Fibroblast of villous mesenchyme (primary cell): ENCODE measurements around the gene SPPL2C. TPM values are rescaled to one million over a fixed set of nuclear protein-coding genes. Genes with fewer than 3 reads are reported as not detected.

ENCODE experiments used
- DNase-seq: peaks from one replicate; pipeline ENCODE4 v3.0.0-alpha.2; 2010; ENCODE audit warnings: low read depth
- H3K4me3 ChIP-seq: 2 replicates; pipeline ENCODE4 v1.5.1; 2011; ENCODE audit warnings: low read depth, mild to moderate bottlenecking, low read length
- total RNA-seq: library from RNA; depleted of rRNA; stranded (reverse); fragments of >200 nt; gene quantifications from 2 replicates; pipeline ENCODE4 v1.2.3, GENCODE V29; 2012
- TF ChIP-seq, protein P1 (sequence below): IDR thresholded peaks from 2 replicates; pipeline ENCODE4 v1.5.1; 2012; ENCODE audit warnings: low read depth, mild to moderate bottlenecking, low read length; ENCODE audit not compliant: insufficient read depth

Gene SPPL2C
- total RNA-seq, 1 donor, result not detected

DNA sequence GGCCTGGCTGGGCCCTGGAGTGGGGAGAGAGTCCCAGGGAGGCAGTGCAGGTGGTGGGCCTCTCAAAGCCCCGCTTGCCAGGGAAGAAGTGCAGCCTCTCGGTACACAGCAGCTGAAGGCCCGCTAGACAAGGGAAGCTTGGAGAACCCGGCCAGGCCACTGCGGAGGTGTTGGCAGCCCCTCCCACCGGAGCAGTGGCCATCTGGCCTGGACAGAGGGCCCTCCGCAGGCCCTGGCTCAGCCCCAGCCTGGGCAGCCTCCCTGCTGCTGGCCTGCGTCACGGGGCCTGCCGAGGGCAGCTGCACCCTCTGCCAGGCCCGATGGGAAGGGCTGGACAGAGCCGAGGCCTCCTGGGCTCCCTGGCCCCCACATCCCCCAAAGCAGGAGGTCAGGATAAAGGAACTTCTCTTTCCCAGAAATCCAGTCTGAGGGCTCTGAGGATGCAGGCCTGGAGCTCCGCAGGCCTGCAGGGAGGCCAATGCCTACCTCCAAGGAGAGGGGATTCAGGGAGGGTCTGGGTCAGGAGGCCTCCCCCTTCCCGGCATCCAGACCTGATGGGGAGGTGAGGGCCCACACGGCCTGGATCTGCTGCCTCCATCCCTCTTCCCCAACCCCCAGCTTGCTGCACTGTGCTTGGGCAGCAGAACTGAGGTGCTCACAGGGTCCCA, 4.3 kb downstream of the SPPL2C start:
- TF ChIP-seq, protein P1, sequence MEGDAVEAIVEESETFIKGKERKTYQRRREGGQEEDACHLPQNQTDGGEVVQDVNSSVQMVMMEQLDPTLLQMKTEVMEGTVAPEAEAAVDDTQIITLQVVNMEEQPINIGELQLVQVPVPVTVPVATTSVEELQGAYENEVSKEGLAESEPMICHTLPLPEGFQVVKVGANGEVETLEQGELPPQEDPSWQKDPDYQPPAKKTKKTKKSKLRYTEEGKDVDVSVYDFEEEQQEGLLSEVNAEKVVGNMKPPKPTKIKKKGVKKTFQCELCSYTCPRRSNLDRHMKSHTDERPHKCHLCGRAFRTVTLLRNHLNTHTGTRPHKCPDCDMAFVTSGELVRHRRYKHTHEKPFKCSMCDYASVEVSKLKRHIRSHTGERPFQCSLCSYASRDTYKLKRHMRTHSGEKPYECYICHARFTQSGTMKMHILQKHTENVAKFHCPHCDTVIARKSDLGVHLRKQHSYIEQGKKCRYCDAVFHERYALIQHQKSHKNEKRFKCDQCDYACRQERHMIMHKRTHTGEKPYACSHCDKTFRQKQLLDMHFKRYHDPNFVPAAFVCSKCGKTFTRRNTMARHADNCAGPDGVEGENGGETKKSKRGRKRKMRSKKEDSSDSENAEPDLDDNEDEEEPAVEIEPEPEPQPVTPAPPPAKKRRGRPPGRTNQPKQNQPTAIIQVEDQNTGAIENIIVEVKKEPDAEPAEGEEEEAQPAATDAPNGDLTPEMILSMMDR, result no peak
- no peak overlapping the region for H3K4me3 ChIP-seq
- no peak for DNase-seq

DNA sequence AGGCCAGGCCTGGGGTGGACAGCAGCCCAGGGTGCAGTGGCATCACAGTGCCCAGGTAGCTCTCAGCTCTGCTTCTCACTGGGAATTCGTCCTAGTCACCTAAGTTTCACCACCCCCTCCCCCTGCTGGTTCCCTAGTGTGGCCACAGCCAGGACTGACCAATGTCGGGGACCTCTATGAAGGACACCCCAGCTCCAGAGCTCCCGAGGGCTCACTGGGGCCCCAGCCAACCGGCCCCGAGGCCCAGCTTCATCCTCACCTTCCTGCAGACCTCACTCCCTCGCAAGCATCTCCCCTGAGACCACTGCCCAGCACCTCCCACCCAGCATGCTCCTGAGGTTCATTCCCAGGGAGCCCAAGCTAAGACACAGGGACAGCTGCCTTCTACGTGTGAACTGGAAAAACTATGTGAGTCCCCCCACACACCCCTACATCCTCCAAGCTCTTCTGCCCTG, 4.9 kb downstream of the SPPL2C start:
- no peak for DNase-seq
- H3K4me3 ChIP-seq, result no peak overlapping the region
- TF ChIP-seq, protein P1, result no peak

DNA sequence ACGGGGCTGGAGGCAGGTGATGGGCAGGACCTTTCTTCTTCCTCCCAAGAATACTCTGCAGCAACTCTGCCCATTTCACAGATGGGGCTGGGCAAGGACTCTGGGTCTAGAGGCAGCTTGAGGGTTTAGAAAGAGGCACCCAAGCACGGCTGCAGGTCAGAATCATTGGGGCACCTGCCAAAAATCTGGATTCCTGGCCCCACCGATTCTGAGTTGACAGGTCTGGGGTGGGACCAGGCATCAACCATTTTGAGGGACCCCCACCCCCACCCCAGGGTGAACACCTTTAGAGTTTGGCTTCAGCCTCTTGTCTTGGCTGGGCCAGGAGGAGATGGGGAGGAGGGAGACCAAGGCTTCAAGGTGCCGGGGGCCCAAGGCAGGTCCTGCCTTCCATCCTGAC, 5.3 kb downstream of the SPPL2C start:
- H3K4me3 ChIP-seq, result no peak overlapping the region
- TF ChIP-seq, protein P1, result no peak
- no peak for DNase-seq

DNA sequence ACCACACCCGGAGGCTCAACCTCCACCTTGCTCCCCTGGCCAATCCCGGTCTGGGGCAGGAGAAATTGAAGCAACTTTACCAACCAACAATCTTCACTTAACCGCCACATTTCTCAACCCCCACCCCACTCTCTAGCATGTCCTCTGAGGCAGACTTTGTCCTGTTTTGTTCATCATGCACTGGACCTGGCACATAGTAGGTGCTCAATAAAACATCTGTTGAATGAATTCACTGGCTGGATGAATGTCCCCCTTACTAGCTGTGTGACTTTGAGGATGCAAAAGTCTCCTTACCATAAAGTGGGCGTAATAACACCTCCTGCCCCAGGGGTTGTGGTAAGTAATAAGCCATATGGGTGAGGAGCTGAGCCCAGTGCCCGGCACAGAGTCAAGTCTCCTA, 5.8 kb downstream of the SPPL2C start:
- TF ChIP-seq, protein P1, result no peak
- DNase-seq, result no peak
- H3K4me3 ChIP-seq, result no peak overlapping the region

DNA sequence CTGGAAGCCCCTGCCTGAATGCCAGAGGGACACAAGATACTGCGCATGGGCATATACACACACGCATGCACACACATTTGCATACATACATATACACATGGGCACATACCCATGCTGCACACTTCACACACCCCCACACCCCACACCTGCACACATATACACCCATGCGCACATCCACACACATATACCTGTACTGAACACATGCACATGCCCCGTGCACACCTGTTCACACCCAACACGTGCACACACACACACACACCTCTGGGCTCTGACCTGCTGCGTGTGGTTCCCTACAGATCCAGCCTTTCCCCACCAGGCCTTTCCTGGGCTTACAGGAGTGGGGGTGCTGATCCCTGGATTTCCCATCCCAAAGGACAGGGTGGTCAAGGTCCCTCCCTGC, 6.3 kb downstream of the SPPL2C start:
- TF ChIP-seq, protein P1, result no peak
- H3K4me3 ChIP-seq, result no peak overlapping the region
- no peak for DNase-seq

DNA sequence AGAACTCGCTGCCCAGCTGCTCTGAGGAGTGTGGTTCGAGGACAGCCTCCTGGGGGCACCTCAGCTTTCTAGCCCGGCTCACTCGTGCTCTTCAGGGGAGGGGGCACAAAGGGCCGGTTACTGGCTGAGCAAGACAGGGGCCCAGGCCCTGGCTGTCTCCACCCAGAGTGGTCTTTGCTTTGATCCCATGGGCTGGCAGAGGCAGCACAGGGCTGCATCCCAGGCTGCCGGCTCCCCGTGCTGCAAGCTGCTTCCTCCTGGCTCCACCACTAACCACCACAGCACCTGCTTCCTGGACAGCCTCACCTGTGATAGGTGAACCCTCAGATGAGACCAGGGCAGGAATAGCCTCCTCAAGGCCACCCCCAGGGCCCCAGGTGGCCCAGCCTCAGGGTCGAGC, 6.8 kb downstream of the SPPL2C start:
- H3K4me3 ChIP-seq, result no peak overlapping the region
- no peak for DNase-seq
- TF ChIP-seq, protein P1, result no peak

DNA sequence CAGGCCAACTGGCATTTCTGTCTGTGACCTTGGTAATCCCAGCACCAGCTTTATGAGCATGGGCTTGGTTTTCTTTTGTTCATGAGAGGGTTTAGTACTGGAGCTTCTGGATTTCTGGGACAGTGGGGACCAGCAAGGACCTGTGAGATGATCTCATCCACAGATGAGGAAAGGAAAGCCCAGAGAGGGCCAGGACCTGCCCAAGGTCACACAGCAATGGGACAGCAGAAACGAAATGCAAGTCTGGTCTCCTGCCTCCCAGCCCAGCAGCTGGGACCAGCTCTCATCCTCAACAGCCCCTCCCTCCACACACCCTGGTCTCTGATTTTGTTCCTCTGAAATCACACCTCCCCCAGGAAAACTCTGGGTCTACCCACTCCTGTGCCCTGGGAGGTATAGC, 7.2 kb downstream of the SPPL2C start:
- DNase-seq, result no peak
- no peak overlapping the region for H3K4me3 ChIP-seq
- TF ChIP-seq, protein P1, result no peak
